HepG2 (cell line): ENCODE measurements around the gene NINJ2. TPM values are rescaled to one million over a fixed set of nuclear protein-coding genes. Genes with fewer than 3 reads are reported as not detected.

ENCODE experiments used
- FLYWCH1 ChIP-seq: sonication (generic); formaldehyde crosslinking; IDR thresholded peaks from 2 replicates; pipeline ENCODE4 v1.8.1; 2023; ENCODE audit warnings: mild to moderate bottlenecking, missing genetic modification reagents
- GABPB1 ChIP-seq: IDR thresholded peaks from 2 replicates; pipeline ENCODE4 v1.6.1; 2016; ENCODE audit warnings: mild to moderate bottlenecking, missing genetic modification reagents, moderate library complexity, missing compliant biosample characterization
- ISL2 ChIP-seq: sonication (generic); formaldehyde crosslinking; IDR thresholded peaks from 2 replicates; pipeline ENCODE4 v1.5.0; 2020; ENCODE audit warnings: missing genetic modification reagents
- KDM3A ChIP-seq: IDR thresholded peaks from 2 replicates; pipeline ENCODE4 v1.6.1; 2018; ENCODE audit warnings: low read depth, missing compliant biosample characterization
- MBD4 ChIP-seq: IDR thresholded peaks from 2 replicates; pipeline ENCODE4 v1.6.1; 2012; ENCODE audit warnings: low read length, inconsistent platforms, borderline replicate concordance
- MED13 ChIP-seq: sonication (generic); formaldehyde crosslinking; IDR thresholded peaks from 2 replicates; pipeline ENCODE4 v1.5.0; 2020; ENCODE audit warnings: missing genetic modification reagents
- NFRKB ChIP-seq: fragments of 450-650 bp; IDR thresholded peaks from 2 replicates; pipeline ENCODE4 v1.6.1; 2017
- RAD21 ChIP-seq: fragments of 450-650 bp; formaldehyde crosslinking; IDR thresholded peaks from 2 replicates; pipeline ENCODE4 v1.5.0; 2020; ENCODE audit warnings: mild to moderate bottlenecking
- SNAI1 ChIP-seq: sonication (generic); formaldehyde crosslinking; IDR thresholded peaks from 2 replicates; pipeline ENCODE4 v1.5.0; 2020; ENCODE audit warnings: mild to moderate bottlenecking, missing genetic modification reagents, borderline replicate concordance
- ZIK1 ChIP-seq: sonication (generic); formaldehyde crosslinking; IDR thresholded peaks from 2 replicates; pipeline ENCODE4 v1.5.0; 2020; ENCODE audit warnings: mild to moderate bottlenecking, low read depth, missing genetic modification reagents, borderline replicate concordance
- ZMYM2 ChIP-seq: sonication (generic); formaldehyde crosslinking; IDR thresholded peaks from 2 replicates; pipeline ENCODE4 v1.8.0; 2022; ENCODE audit warnings: mild to moderate bottlenecking, missing genetic modification reagents
- ZNF24 ChIP-seq: fragments of 450-650 bp; IDR thresholded peaks from 2 replicates; pipeline ENCODE4 v1.6.1; 2017; ENCODE audit warnings: antibody characterized with exemption, mild to moderate bottlenecking
- ZNF274 ChIP-seq: sonication (generic); formaldehyde crosslinking; IDR thresholded peaks from 2 replicates; pipeline ENCODE4 v1.5.1; 2020; ENCODE audit warnings: mild to moderate bottlenecking, missing genetic modification reagents
- ZNF543 ChIP-seq: sonication (generic); formaldehyde crosslinking; IDR thresholded peaks from 2 replicates; pipeline ENCODE4 v1.4.0; 2020; ENCODE audit warnings: mild to moderate bottlenecking, missing genetic modification reagents
- ZSCAN20 ChIP-seq: sonication (generic); formaldehyde crosslinking; IDR thresholded peaks from 2 replicates; pipeline ENCODE4 v1.4.0; 2020; ENCODE audit warnings: missing genetic modification reagents, mild to moderate bottlenecking, borderline replicate concordance
- ZSCAN30 ChIP-seq: sonication (generic); formaldehyde crosslinking; IDR thresholded peaks from 2 replicates; pipeline ENCODE4 v1.5.0; 2020; ENCODE audit warnings: mild to moderate bottlenecking, missing genetic modification reagents
- polyA plus RNA-seq, 8 experiments: library from polyadenylated mRNA; depleted of rRNA in 3 of 8; stranded (reverse) in 7 of 8; unstranded in 1 of 8; fragments of >200 nt; fragmentation: Illumina TruSeq in 4 of 8; extraction: Trizol in 4 of 8; gene quantifications; 2 replicates each; pipeline versions ENCODE4 v1.2.1 to v1.2.3, GENCODE V29; 2011 to 2016; ENCODE audit warnings: low read depth in 4 of 8, missing spikeins in 1 of 8, mixed read lengths in 1 of 8; ENCODE audit not compliant: insufficient read depth in 1 of 8
- total RNA-seq, 5 experiments: library from RNA; depleted of rRNA; stranded (reverse); fragments of >200 nt; fragmentation: Illumina TruSeq; extraction: Trizol; gene quantifications; 2 replicates each; pipeline ENCODE4 v1.2.3, GENCODE V29; 2016; ENCODE audit warnings: low read depth in 1 of 5
- TF ChIP-seq, protein P1 (sequence below): sonication (generic); formaldehyde crosslinking; IDR thresholded peaks from 2 replicates; pipeline ENCODE4 v1.8.0; 2022; ENCODE audit warnings: mild to moderate bottlenecking, missing genetic modification reagents, borderline replicate concordance
- TF ChIP-seq, protein P2 (sequence below): sonication (generic); formaldehyde crosslinking; IDR thresholded peaks from 2 replicates; pipeline ENCODE4 v1.5.1; 2020; ENCODE audit warnings: mild to moderate bottlenecking, moderate library complexity, missing genetic modification reagents
- TF ChIP-seq, protein P3 (sequence below): sonication (generic); formaldehyde crosslinking; IDR thresholded peaks from 2 replicates; pipeline ENCODE4 v1.5.0; 2020; ENCODE audit warnings: mild to moderate bottlenecking, missing genetic modification reagents
- TF ChIP-seq, protein P4 (sequence below): sonication (generic); formaldehyde crosslinking; IDR thresholded peaks from 2 replicates; pipeline ENCODE4 v1.4.0; 2020; ENCODE audit warnings: missing genetic modification reagents, low read depth, mild to moderate bottlenecking, borderline replicate concordance
- TF ChIP-seq, protein P5 (sequence below): sonication (generic); formaldehyde crosslinking; IDR thresholded peaks from 2 replicates; pipeline ENCODE4 v1.9.0; 2021; ENCODE audit warnings: missing genetic modification reagents, mild to moderate bottlenecking, borderline replicate concordance

The NINJ2 gene
- total and polyA plus RNA-seq, 2 of the 13 experiments (the other 11 are each of a cell fraction or from before 2014, with no cell fraction given) = 0.62 to 3.8 TPM

DNA sequence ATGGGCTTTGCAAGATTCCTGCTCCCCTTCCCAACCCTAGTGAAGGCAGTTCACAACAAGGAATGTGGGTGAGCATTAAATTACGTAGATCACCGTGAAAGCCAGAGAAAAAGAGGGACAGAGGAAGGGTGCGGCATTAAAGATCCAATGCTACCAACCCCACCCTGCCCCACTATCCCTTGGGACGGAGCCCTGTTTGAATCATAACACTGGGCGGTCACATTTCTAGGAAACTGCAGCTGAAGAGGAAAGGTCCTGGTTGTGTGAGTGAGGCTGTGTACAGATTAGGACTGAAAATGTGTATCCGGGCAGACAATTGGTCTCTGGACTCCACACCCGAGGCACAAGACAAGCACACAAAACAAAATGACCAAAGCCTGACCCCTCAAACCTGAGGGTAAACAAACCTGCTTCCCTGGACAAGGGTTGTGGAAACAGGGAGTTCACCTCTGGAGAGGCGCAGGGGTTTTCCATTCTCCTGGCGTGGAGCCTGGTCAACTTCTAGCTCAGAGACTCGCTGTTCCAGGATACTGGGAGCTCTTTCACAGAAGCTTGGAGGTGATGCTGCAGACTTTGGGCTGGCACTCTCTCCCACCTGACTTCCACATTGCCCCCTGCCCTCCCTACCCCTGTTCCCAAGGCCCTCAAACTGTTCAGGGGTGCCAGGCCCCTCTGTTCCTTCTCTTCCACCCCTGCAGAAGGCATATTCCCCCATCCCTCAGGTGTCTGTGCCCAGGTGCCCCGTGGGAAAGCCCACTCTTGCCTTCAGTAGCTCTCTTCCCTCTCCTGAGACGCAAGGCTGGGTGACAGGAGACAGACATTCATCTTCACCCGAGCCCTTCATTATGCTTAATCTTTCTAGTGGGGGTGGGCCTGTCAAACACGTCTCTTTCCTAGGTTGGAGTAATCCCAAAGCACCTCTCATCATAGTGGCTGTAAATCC is 16.5 kb downstream of the NINJ2 start (continued):
- TF ChIP-seq, protein P1, sequence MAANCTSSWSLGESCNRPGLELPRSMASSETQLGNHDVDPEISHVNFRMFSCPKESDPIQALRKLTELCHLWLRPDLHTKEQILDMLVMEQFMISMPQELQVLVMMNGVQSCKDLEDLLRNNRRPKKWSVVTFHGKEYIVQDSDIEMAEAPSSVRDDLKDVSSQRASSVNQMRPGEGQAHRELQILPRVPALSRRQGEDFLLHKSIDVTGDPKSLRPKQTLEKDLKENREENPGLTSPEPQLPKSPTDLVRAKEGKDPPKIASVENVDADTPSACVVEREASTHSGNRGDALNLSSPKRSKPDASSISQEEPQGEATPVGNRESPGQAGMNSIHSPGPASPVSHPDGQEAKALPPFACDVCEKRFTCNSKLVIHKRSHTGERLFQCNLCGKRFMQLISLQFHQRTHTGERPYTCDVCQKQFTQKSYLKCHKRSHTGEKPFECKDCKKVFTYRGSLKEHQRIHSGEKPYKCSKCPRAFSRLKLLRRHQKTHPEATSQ (CRISPR knock-in tag) = no peak
- TF ChIP-seq GABPB1 (peak; percentile 27; the same call in 1 of the 2 replicates), ZSCAN20 (CRISPR knock-in tag) (no peak), ZMYM2 (CRISPR knock-in tag) (peak; percentile 82), ISL2 (CRISPR knock-in tag) (peak; percentile 88), KDM3A (CRISPR knock-in tag) (no peak), ZSCAN30 (CRISPR knock-in tag) (no peak), MBD4 (no peak), ZNF543 (CRISPR knock-in tag) (0 out of 2 replicates have a peak, but pooled peaks have one; percentile 48), ZNF24 (no peak), ZNF274 (no peak), FLYWCH1 (CRISPR knock-in tag) (no peak), ZIK1 (CRISPR knock-in tag) (no peak), MED13 (CRISPR knock-in tag) (no peak), RAD21 (CRISPR knock-in tag) (0 out of 2 replicates have a peak, but pooled peaks have one; percentile 11), SNAI1 (CRISPR knock-in tag) (no peak), NFRKB (no peak)
- TF ChIP-seq, protein P2, sequence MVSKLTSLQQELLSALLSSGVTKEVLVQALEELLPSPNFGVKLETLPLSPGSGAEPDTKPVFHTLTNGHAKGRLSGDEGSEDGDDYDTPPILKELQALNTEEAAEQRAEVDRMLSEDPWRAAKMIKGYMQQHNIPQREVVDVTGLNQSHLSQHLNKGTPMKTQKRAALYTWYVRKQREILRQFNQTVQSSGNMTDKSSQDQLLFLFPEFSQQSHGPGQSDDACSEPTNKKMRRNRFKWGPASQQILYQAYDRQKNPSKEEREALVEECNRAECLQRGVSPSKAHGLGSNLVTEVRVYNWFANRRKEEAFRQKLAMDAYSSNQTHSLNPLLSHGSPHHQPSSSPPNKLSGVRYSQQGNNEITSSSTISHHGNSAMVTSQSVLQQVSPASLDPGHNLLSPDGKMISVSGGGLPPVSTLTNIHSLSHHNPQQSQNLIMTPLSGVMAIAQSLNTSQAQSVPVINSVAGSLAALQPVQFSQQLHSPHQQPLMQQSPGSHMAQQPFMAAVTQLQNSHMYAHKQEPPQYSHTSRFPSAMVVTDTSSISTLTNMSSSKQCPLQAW (CRISPR knock-in tag) = peak; percentile 97
- TF ChIP-seq, protein P3, sequence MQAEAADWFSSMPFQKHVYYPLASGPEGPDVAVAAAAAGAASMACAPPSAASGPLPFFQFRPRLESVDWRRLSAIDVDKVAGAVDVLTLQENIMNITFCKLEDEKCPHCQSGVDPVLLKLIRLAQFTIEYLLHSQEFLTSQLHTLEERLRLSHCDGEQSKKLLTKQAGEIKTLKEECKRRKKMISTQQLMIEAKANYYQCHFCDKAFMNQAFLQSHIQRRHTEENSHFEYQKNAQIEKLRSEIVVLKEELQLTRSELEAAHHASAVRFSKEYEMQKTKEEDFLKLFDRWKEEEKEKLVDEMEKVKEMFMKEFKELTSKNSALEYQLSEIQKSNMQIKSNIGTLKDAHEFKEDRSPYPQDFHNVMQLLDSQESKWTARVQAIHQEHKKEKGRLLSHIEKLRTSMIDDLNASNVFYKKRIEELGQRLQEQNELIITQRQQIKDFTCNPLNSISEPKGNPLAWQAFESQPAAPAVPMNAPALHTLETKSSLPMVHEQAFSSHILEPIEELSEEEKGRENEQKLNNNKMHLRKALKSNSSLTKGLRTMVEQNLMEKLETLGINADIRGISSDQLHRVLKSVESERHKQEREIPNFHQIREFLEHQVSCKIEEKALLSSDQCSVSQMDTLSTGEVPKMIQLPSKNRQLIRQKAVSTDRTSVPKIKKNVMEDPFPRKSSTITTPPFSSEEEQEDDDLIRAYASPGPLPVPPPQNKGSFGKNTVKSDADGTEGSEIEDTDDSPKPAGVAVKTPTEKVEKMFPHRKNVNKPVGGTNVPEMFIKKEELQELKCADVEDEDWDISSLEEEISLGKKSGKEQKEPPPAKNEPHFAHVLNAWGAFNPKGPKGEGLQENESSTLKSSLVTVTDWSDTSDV (CRISPR knock-in tag) = no peak
- TF ChIP-seq, protein P4, sequence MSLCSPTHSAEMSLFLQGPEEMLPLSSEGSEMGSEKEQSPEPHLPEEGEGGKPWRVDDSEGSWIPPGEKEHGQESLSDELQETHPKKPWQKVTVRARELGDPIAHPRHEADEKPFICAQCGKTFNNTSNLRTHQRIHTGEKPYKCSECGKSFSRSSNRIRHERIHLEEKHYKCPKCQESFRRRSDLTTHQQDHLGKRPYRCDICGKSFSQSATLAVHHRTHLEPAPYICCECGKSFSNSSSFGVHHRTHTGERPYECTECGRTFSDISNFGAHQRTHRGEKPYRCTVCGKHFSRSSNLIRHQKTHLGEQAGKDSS (CRISPR knock-in tag) = peak; percentile 94
- TF ChIP-seq, protein P5, sequence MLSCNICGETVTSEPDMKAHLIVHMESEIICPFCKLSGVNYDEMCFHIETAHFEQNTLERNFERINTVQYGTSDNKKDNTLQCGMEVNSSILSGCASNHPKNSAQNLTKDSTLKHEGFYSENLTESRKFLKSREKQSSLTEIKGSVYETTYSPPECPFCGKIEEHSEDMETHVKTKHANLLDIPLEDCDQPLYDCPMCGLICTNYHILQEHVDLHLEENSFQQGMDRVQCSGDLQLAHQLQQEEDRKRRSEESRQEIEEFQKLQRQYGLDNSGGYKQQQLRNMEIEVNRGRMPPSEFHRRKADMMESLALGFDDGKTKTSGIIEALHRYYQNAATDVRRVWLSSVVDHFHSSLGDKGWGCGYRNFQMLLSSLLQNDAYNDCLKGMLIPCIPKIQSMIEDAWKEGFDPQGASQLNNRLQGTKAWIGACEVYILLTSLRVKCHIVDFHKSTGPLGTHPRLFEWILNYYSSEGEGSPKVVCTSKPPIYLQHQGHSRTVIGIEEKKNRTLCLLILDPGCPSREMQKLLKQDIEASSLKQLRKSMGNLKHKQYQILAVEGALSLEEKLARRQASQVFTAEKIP (CRISPR knock-in tag) = no peak
